Adipocyte (in vitro differentiated cells): ENCODE results near the gene PPP4R4.
A peak's percentile ranks its signal among the peaks of the same experiment; 100 is the strongest.

Experiments
- DNase-seq: peaks from one replicate; pipeline ENCODE4 v3.0.0-alpha.2; 2015; ENCODE audit warnings: low read depth
- H3K27me3 ChIP-seq: replicated peaks from 2 replicates; pipeline ENCODE4 v1.7.0; 2013; ENCODE audit warnings: mild to moderate bottlenecking, low read length, moderate library complexity; ENCODE audit not compliant: control insufficient read depth, insufficient read depth
- H3K36me3 ChIP-seq: 2 replicates; pipeline ENCODE4 v1.7.0; 2013; ENCODE audit warnings: low read length, mild to moderate bottlenecking, moderate library complexity; ENCODE audit not compliant: control insufficient read depth, insufficient read depth, severe bottlenecking
- H3K4me1 ChIP-seq: 2 replicates; pipeline ENCODE4 v1.7.0; 2013; ENCODE audit warnings: mild to moderate bottlenecking, low read length, moderate library complexity; ENCODE audit not compliant: control insufficient read depth, insufficient read depth
- H3K4me3 ChIP-seq: 2 replicates; pipeline ENCODE4 v1.7.0; 2013; ENCODE audit warnings: mild to moderate bottlenecking, low read length, moderate library complexity
- H3K9ac ChIP-seq: 2 replicates; pipeline ENCODE4 v1.7.0; 2013; ENCODE audit warnings: mild to moderate bottlenecking, low read length, moderate library complexity
- H3K9me3 ChIP-seq: 2 replicates; pipeline ENCODE4 v1.7.0; 2013; ENCODE audit warnings: mild to moderate bottlenecking, low read length, moderate library complexity; ENCODE audit not compliant: control insufficient read depth

PPP4R4 gene

GRCh38 chr14:94170136-94170535 lies 4.0 kb upstream of the PPP4R4 start:
- H3K9me3 ChIP-seq, result no peaks in the 10 kb centered on the region
- H3K27me3 ChIP-seq, result peaks cover 6% of the 10 kb centered on the region
- no peaks in the 10 kb centered on the region for H3K4me1 ChIP-seq
- H3K4me3 ChIP-seq, result no peak overlapping the region
- DNase-seq, result no peak
- H3K36me3 ChIP-seq, result no peaks in the 10 kb centered on the region
- H3K9ac ChIP-seq, result no peak overlapping the region

- Histone ChIP-seq H3K9ac (no peak overlapping the region), H3K36me3 (no peaks in the 10 kb centered on the region), H3K4me1 (no peaks in the 10 kb centered on the region), H3K9me3 (no peaks in the 10 kb centered on the region), H3K4me3 (no peak overlapping the region), H3K27me3 (no peaks in the 10 kb centered on the region)
- peak; percentile 27 for DNase-seq
These were observed 2.9 kb upstream of the PPP4R4 start for GRCh38 chr14:94171208-94171607.

DNA sequence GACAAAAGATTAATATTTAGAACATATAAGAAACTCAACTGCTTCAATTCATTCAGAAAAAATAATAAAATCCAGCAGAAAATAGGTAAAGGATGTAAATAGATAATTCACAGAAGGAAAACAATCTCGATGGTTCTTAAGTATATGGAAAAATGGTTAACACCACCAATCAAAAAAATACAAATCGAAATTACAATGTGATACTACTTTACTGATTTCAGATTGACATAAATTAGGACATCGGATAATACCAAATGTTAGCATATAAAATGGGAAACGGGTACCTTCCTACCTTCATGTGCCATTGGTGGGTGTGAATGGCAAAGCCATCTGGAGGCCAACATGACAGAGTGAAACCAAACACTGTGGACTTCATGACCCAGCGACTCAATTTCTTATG lies 1.6 kb upstream of the PPP4R4 start:
- no peak for DNase-seq
- Histone ChIP-seq H3K27me3 (no peaks in the 10 kb centered on the region), H3K4me3 (no peak overlapping the region), H3K36me3 (no peaks in the 10 kb centered on the region), H3K9me3 (no peaks in the 10 kb centered on the region), H3K9ac (no peak overlapping the region), H3K4me1 (no peaks in the 10 kb centered on the region)

GRCh38 chr14:94173471-94173884 lies 644 bp upstream of the PPP4R4 start:
- peak overlapping the region; percentile 52 for H3K9ac ChIP-seq
- H3K36me3 ChIP-seq, result no peaks in the 10 kb centered on the region
- no peaks in the 10 kb centered on the region for H3K9me3 ChIP-seq
- no peaks in the 10 kb centered on the region for H3K27me3 ChIP-seq
- H3K4me3 ChIP-seq, result peak overlapping the region; percentile 70
- peak; percentile 33 for DNase-seq
- H3K4me1 ChIP-seq, result no peaks in the 10 kb centered on the region

GRCh38 chr14:94174604-94175010 lies 485 bp downstream of the PPP4R4 start:
- peak overlapping the region; percentile 77 for H3K4me3 ChIP-seq
- no peak for DNase-seq
- no peaks in the 10 kb centered on the region for H3K9me3 ChIP-seq
- H3K36me3 ChIP-seq, result no peaks in the 10 kb centered on the region
- H3K9ac ChIP-seq, result peak overlapping the region; percentile 55
- H3K27me3 ChIP-seq, result no peaks in the 10 kb centered on the region
- no peaks in the 10 kb centered on the region for H3K4me1 ChIP-seq

- peak; percentile 41 for DNase-seq
- H3K9me3 ChIP-seq, result no peaks in the 10 kb centered on the region
- peak overlapping the region; percentile 55 for H3K4me3 ChIP-seq
- no peaks in the 10 kb centered on the region for H3K36me3 ChIP-seq
- H3K27me3 ChIP-seq, result no peaks in the 10 kb centered on the region
- no peak overlapping the region for H3K9ac ChIP-seq
- no peaks in the 10 kb centered on the region for H3K4me1 ChIP-seq
These were observed 1.1 kb downstream of the PPP4R4 start for GRCh38 chr14:94175011-94175745.

DNA sequence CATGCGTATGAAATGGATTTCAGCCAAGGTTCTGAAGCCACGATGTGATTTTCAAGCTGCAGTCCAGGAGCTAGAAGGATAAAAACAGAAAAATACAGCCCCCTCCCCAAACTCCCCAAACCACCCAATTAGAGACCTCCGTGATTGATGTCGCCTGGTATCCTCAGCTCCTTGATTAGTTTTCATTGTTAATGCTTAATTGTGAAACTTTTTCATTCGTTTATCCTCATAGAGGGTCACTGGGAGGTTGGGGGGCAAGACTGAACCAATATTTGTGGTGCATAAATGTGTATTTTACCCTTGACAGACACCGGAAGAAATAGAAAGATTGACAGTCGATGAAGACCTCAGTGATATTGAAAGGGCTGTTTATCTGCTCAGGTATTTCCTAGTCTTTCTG lies 1.6 kb downstream of the PPP4R4 start:
- no peak overlapping the region for H3K9ac ChIP-seq
- no peak overlapping the region for H3K4me3 ChIP-seq
- H3K4me1 ChIP-seq, result no peaks in the 10 kb centered on the region
- no peaks in the 10 kb centered on the region for H3K36me3 ChIP-seq
- H3K27me3 ChIP-seq, result no peaks in the 10 kb centered on the region
- no peak for DNase-seq
- H3K9me3 ChIP-seq, result no peaks in the 10 kb centered on the region

DNA sequence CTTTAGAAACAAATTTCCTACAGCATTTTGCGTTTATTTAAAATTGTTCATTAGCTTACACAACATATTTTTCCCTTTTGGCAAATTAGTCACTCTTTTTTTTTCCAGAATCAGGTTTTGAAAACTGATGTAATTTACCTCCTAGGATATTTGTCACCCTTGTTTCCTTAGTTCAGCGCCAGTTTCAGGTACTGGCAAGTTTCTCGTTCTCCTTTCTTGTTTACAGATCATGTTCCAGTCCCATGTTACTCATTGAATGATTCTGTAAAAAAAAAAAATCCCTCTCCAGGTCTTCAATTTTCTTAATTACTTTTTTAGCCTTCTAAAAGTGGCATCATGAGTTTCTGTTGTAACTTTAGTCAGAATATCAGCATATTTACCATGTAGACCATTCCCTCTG lies 2.7 kb downstream of the PPP4R4 start:
- Histone ChIP-seq H3K9me3 (no peaks in the 10 kb centered on the region), H3K36me3 (no peaks in the 10 kb centered on the region), H3K27me3 (no peaks in the 10 kb centered on the region), H3K4me1 (no peaks in the 10 kb centered on the region), H3K4me3 (no peak overlapping the region), H3K9ac (no peak overlapping the region)
- DNase-seq, result no peak

DNA sequence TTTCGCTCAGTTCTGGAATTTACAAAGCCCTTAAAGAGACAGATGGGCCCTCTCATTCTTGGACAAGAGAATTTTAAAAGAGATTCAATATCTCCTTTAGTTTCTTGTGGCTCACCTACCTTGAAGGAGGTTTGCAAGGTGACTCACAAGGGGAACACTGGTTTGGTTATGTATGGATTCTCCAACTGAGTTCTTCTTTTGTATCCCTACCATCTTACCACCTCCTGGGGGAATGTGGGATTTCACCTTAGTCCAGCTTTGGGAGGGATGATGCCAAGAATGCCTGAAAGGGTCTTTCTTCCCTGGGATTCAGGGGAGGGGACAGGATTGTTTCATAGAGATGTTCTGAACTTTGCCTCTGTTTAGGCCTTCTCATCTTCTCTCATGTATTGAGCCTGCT lies 3.7 kb downstream of the PPP4R4 start:
- DNase-seq, result no peak
- Histone ChIP-seq H3K9me3 (no peaks in the 10 kb centered on the region), H3K4me3 (no peak overlapping the region), H3K4me1 (no peaks in the 10 kb centered on the region), H3K27me3 (no peaks in the 10 kb centered on the region), H3K36me3 (no peaks in the 10 kb centered on the region), H3K9ac (no peak overlapping the region)

DNA sequence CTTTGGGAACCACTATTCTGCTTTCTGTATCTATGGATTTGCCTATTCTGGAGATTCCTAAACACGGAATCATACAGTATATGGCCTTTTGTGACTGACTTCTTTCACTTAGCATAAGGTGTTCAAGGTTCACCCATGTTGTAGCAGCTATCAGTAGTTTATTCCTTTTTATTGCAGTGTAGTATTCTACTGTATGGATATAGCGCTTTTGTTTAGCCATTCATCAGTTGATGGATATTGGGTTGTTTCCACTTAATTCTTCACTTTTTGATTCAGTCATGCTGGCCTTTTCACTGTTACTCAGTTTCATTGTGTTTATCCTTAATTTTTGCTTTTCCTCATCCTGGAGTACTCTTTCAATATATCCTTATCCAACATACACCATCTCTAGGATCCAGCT lies 5.1 kb downstream of the PPP4R4 start:
- no peak overlapping the region for H3K4me3 ChIP-seq
- H3K4me1 ChIP-seq, result no peaks in the 10 kb centered on the region
- H3K9me3 ChIP-seq, result no peaks in the 10 kb centered on the region
- H3K27me3 ChIP-seq, result no peaks in the 10 kb centered on the region
- H3K36me3 ChIP-seq, result no peaks in the 10 kb centered on the region
- H3K9ac ChIP-seq, result no peak overlapping the region
- no peak for DNase-seq

DNA sequence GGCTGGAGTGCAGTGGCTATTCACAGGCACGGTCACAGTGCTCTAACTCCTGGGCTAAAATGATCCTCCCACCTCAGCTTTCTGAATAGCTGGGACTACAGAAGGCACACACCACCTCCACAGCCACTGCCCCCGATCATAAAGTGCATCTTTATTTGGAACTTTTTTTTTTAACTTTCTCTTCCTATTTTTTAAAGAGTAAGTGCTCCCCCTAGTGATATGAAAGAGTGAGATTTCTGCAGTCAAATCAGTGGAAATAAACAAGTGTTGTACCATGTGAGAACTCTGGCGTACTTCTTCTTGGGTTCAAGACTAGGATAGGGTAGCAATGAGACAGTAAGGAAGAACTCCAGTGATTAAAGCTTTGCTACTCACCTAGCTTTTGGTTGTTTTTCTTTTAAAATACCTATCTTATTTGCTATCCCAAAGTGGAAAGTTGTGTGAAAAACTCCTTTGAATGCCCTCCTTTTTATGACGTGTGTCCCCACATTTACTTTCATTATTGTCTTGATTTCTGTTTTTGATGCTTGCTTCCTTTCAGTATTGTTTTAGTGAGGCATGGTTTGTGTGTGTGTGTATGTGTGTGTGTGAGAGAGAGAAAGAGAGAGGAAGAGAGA lies 6.6 kb downstream of the PPP4R4 start:
- H3K9me3 ChIP-seq, result no peaks in the 10 kb centered on the region
- peak overlapping the region; percentile 61 for H3K4me3 ChIP-seq
- H3K36me3 ChIP-seq, result no peaks in the 10 kb centered on the region
- peak overlapping the region; percentile 54 for H3K9ac ChIP-seq
- H3K4me1 ChIP-seq, result no peaks in the 10 kb centered on the region
- peak; percentile 86 for DNase-seq
- H3K27me3 ChIP-seq, result no peaks in the 10 kb centered on the region
